ENCODE results near the gene COX15.

Gene COX15

DNA sequence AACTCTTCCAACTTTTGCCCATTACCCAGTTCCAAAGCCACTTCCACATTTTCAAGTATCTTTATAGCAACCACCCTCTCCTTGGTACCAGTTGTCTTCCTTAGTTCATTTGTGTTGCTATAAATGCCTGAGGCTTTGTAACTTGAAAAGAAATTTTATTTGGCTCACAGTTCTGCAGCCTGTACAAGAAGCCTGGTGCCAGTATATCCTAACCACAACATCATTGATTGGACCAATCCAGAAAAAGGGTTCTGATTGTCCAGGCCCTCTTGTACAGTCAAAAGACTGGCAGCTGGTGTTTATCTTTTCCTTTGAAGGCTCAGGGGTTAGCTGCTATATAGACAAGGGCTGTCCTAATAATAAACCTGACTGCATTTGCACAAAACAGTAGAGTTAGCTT, 29.4 kb upstream of the COX15 start:
- peaks cover 23% of the 10 kb centered on the region for H3K36me3 ChIP-seq (ENCODE audit: insufficient read depth, low read length)
- H3K4me2 ChIP-seq (ENCODE audit: low read length) = no peak overlapping the region
- no peaks in the 10 kb centered on the region for H4K20me1 ChIP-seq (ENCODE audit: insufficient read depth, low read length)
- TF ChIP-seq EZH2 (IDR thresholded peaks at IDR 0.05; ENCODE audit: borderline replicate concordance, low read length) = no peak
- H3K9me2 ChIP-seq (ENCODE audit: low read depth, low read length) = no peaks in the 10 kb centered on the region
- no peaks in the 10 kb centered on the region for H3K27me3 ChIP-seq (ENCODE audit: insufficient read depth, low read length)
- no peak overlapping the region for H2AFZ ChIP-seq (ENCODE audit: low read length)
- no peaks in the 10 kb centered on the region for H3K4me1 ChIP-seq (ENCODE audit: insufficient read depth, low read length, severe bottlenecking)
- H3K79me2 ChIP-seq (ENCODE audit: insufficient read depth, low read length) = no peaks in the 10 kb centered on the region
- H3F3A ChIP-seq (ENCODE audit: insufficient read depth, low read length) = no peaks in the 10 kb centered on the region
- no peak overlapping the region for H3K9ac ChIP-seq (ENCODE audit: low read length)
- no peak overlapping the region for H3K4me3 ChIP-seq (ENCODE audit: low read depth, low read length, poor library complexity, severe bottlenecking)
- no peaks in the 10 kb centered on the region for H3K9me3 ChIP-seq (ENCODE audit: low read length)
- no peak overlapping the region for H3K27ac ChIP-seq (ENCODE audit: low read depth, low read length, poor library complexity, severe bottlenecking)

DNA sequence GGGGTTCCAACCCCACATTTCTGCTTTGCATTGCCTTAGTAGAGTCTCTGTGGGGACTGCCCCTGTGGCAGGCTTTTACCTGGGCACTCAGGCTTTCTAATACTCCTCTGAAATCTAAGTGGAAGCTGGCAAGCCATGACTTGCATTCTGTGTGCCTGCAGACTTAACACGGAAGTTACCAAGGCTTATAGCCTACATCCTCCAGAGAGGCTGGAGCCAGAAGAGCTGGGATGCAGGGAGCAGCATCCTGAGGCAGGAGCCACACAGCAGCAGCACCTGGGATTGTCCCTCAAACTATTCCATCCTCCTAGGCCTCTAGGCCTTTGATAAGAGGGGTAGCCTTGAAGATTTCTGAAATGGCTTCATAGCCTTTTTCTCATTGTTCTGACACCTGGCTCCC, 28.4 kb upstream of the COX15 start:
- Histone ChIP-seq H3K27ac (ENCODE audit: low read depth, low read length, poor library complexity, severe bottlenecking) (no peak overlapping the region), H3K9me2 (ENCODE audit: low read depth, low read length) (no peaks in the 10 kb centered on the region)

DNA sequence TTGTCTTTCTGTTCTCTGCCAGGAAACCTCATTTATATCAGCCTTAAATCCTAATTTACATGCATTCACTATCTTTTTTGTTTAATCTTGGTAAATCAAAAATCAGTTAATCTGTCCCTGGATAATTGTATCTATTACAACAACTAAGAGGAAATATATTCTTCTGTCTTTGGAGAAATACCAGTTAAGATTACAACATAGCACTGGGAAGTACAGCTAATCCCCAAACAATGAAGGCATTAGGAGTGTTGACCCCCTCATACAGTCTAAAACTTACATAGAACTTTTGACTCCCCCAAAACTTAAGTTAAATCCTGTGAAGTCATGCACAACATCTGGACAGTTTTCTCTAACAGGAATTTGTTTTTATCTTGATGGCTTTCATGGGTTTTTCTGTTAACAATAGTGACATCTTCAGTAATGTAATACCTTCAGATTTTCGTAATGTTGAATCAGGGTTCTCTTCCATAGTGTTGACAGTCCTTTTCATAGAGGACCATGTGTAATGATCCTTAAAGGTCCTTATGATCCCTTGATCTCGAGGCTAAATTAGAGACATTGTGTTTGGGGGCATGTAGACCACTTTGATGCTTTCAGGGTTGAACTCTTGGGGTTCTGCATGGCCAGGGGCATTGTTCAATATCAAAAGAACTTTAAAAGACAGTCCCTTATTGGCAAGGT, 26.4 kb upstream of the COX15 start:
- Histone ChIP-seq H3K4me1 (ENCODE audit: insufficient read depth, low read length, severe bottlenecking) (no peaks in the 10 kb centered on the region), H3K79me2 (ENCODE audit: insufficient read depth, low read length) (no peaks in the 10 kb centered on the region), H3K4me3 (ENCODE audit: low read depth, low read length, poor library complexity, severe bottlenecking) (no peak overlapping the region), H3K9me2 (ENCODE audit: low read depth, low read length) (no peaks in the 10 kb centered on the region), H3K27me3 (ENCODE audit: insufficient read depth, low read length) (no peaks in the 10 kb centered on the region), H2AFZ (ENCODE audit: low read length) (no peak overlapping the region), H4K20me1 (ENCODE audit: insufficient read depth, low read length) (no peaks in the 10 kb centered on the region), H3F3A (ENCODE audit: insufficient read depth, low read length) (no peaks in the 10 kb centered on the region), H3K9ac (ENCODE audit: low read length) (no peak overlapping the region), H3K36me3 (ENCODE audit: insufficient read depth, low read length) (peaks cover 48% of the 10 kb centered on the region), H3K4me2 (ENCODE audit: low read length) (no peak overlapping the region), H3K9me3 (ENCODE audit: low read length) (no peaks in the 10 kb centered on the region), H3K27ac (ENCODE audit: low read depth, low read length, poor library complexity, severe bottlenecking) (no peak overlapping the region)
- TF ChIP-seq, protein P1, sequence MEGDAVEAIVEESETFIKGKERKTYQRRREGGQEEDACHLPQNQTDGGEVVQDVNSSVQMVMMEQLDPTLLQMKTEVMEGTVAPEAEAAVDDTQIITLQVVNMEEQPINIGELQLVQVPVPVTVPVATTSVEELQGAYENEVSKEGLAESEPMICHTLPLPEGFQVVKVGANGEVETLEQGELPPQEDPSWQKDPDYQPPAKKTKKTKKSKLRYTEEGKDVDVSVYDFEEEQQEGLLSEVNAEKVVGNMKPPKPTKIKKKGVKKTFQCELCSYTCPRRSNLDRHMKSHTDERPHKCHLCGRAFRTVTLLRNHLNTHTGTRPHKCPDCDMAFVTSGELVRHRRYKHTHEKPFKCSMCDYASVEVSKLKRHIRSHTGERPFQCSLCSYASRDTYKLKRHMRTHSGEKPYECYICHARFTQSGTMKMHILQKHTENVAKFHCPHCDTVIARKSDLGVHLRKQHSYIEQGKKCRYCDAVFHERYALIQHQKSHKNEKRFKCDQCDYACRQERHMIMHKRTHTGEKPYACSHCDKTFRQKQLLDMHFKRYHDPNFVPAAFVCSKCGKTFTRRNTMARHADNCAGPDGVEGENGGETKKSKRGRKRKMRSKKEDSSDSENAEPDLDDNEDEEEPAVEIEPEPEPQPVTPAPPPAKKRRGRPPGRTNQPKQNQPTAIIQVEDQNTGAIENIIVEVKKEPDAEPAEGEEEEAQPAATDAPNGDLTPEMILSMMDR (IDR thresholded peaks at IDR 0.05; ENCODE audit: low read length) = no peak
- no peak for TF ChIP-seq EZH2 (IDR thresholded peaks at IDR 0.05; ENCODE audit: borderline replicate concordance, low read length)

More for the DNA sequence above, 28.4 kb upstream of the COX15 start:
- no peak overlapping the region for H2AFZ ChIP-seq (ENCODE audit: low read length)
- no peaks in the 10 kb centered on the region for H3K9me3 ChIP-seq (ENCODE audit: low read length)
- no peaks in the 10 kb centered on the region for H3K27me3 ChIP-seq (ENCODE audit: insufficient read depth, low read length)
- no peak overlapping the region for H3K4me2 ChIP-seq (ENCODE audit: low read length)
- H3K4me1 ChIP-seq (ENCODE audit: insufficient read depth, low read length, severe bottlenecking) = no peaks in the 10 kb centered on the region
- H3K36me3 ChIP-seq (ENCODE audit: insufficient read depth, low read length) = peaks cover 34% of the 10 kb centered on the region
- TF ChIP-seq EZH2 (IDR thresholded peaks at IDR 0.05; ENCODE audit: borderline replicate concordance, low read length) = no peak
- TF ChIP-seq, protein P1 (IDR thresholded peaks at IDR 0.05; ENCODE audit: low read length) = no peak
- H4K20me1 ChIP-seq (ENCODE audit: insufficient read depth, low read length) = no peaks in the 10 kb centered on the region
- no peaks in the 10 kb centered on the region for H3K79me2 ChIP-seq (ENCODE audit: insufficient read depth, low read length)
- H3F3A ChIP-seq (ENCODE audit: insufficient read depth, low read length) = no peaks in the 10 kb centered on the region
- H3K9ac ChIP-seq (ENCODE audit: low read length) = no peak overlapping the region
- no peak overlapping the region for H3K4me3 ChIP-seq (ENCODE audit: low read depth, low read length, poor library complexity, severe bottlenecking)

DNA sequence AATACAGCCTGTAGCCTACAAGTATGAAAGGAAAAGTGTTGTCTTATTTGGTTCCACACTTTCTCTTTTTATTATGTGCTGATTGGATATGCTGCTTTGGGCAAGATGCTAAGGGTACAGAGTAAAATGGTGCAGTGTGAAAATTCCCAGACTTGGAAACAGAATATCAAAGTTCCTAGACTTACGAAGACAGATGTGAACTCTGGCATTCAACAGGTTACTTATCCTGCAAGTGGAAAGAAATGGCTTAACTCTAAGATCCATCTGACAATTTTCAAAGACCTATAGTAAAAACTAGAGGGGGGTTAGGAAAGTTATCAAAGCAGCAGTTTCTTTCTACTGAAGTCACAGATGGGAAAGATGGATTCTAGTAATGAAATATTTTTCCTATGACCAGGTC, 24.2 kb upstream of the COX15 start:
- Histone ChIP-seq H2AFZ (ENCODE audit: low read length) (no peak overlapping the region), H4K20me1 (ENCODE audit: insufficient read depth, low read length) (no peaks in the 10 kb centered on the region), H3K4me1 (ENCODE audit: insufficient read depth, low read length, severe bottlenecking) (no peaks in the 10 kb centered on the region), H3K79me2 (ENCODE audit: insufficient read depth, low read length) (no peaks in the 10 kb centered on the region), H3K27me3 (ENCODE audit: insufficient read depth, low read length) (no peaks in the 10 kb centered on the region), H3K27ac (ENCODE audit: low read depth, low read length, poor library complexity, severe bottlenecking) (no peak overlapping the region), H3K36me3 (ENCODE audit: insufficient read depth, low read length) (peaks cover 58% of the 10 kb centered on the region), H3F3A (ENCODE audit: insufficient read depth, low read length) (no peaks in the 10 kb centered on the region), H3K9me2 (ENCODE audit: low read depth, low read length) (no peaks in the 10 kb centered on the region), H3K4me3 (ENCODE audit: low read depth, low read length, poor library complexity, severe bottlenecking) (no peak overlapping the region), H3K9me3 (ENCODE audit: low read length) (no peaks in the 10 kb centered on the region), H3K9ac (ENCODE audit: low read length) (no peak overlapping the region), H3K4me2 (ENCODE audit: low read length) (no peak overlapping the region)
- TF ChIP-seq EZH2 (IDR thresholded peaks at IDR 0.05; ENCODE audit: borderline replicate concordance, low read length) = no peak
- TF ChIP-seq, protein P1 (IDR thresholded peaks at IDR 0.05; ENCODE audit: low read length) = no peak

All from OCI-LY1 (cell line).